ENCODE data around the gene CD274.

- TF ChIP-seq CTCF (IDR thresholded peaks at IDR 0.05): no peak
- no peak for TF ChIP-seq POLR2A (IDR thresholded peaks at IDR 0.05)
These were observed 602 bp upstream of the CD274 start for GRCh38 chr9:5449521-5450358.

Data from stomach (tissue), 4 donors.